H1 (cell line): ENCODE data around the gene GIPC1. TPM values are rescaled to one million over a fixed set of nuclear protein-coding genes. Genes with fewer than 3 reads are reported as not detected.

Experiments used
- ASH2L ChIP-seq: fragments of 200-600, 300-600 bp; sonication (generic); IDR thresholded peaks from one replicate; pipeline ENCODE4 v1.7.1; 2017; ENCODE audit warnings: low read length
- EZH2 ChIP-seq: fragments of 200-600 bp; sonication (generic); IDR thresholded peaks from 2 replicates; pipeline ENCODE4 v1.7.1; 2012; ENCODE audit warnings: low read depth, mild to moderate bottlenecking, moderate library complexity, low read length, inconsistent platforms; ENCODE audit not compliant: severe bottlenecking
- GTF2F1 ChIP-seq: IDR thresholded peaks from 2 replicates; pipeline ENCODE4 v1.6.1; 2012; ENCODE audit warnings: low read depth, low read length, improper control_type of control experiment, borderline replicate concordance
- HDAC2 ChIP-seq, 2 experiments: fragments of 300-600 bp in 1 of 2; sonication (generic) in 1 of 2; IDR thresholded peaks; 2 replicates each; pipeline ENCODE4 v1.6.1; 2011 to 2012; ENCODE audit warnings: low read depth in 2 of 2, low read length in 2 of 2, mild to moderate bottlenecking in 2 of 2, moderate library complexity in 2 of 2, borderline replicate concordance in 1 of 2, inconsistent platforms in 1 of 2
- KDM4A ChIP-seq: IDR thresholded peaks from one replicate; pipeline ENCODE4 v1.7.1; 2012; ENCODE audit warnings: low read depth, mild to moderate bottlenecking, moderate library complexity, low read length, inconsistent platforms; ENCODE audit not compliant: severe bottlenecking
- TBP ChIP-seq: IDR thresholded peaks from 2 replicates; pipeline ENCODE4 v1.6.1; 2011; ENCODE audit warnings: low read depth, low read length, improper control_type of control experiment
- polyA plus RNA-seq, 7 experiments: library from polyadenylated mRNA; depleted of rRNA in 3 of 7; stranded (reverse) in 5 of 7; unstranded in 2 of 7; fragments of >200 nt in 5 of 7; fragments of 200-250 nt in 2 of 7; gene quantifications; 1 replicate in 5 of 7; 2 replicates in 1 of 7; 4 replicates in 1 of 7; pipeline versions ENCODE4 v1.2.1 to v1.2.3, GENCODE V29; 2011 to 2013; ENCODE audit warnings: missing spikeins in 2 of 7, mixed read lengths in 2 of 7
- total RNA-seq: library from RNA; stranded (reverse); fragmentation: NEBNext Ultra II Directional; extraction: Animal tissue kit (Norgen Biotek cat#: 25700); gene quantifications from 2 replicates; pipeline ENCODE4 v1.2.1, GENCODE V29; 2021
- TF ChIP-seq, protein P1 (sequence below): fragments of 300-600 bp; sonication (generic); IDR thresholded peaks from 2 replicates; pipeline ENCODE4 v1.7.1; 2012; ENCODE audit warnings: low read length, moderate library complexity, mild to moderate bottlenecking, inconsistent platforms; ENCODE audit not compliant: insufficient replicate concordance
- TF ChIP-seq, protein P2 (sequence below): IDR thresholded peaks from 2 replicates; pipeline ENCODE4 v1.6.1; 2012; ENCODE audit warnings: inconsistent platforms

GIPC1 gene
- total and polyA plus RNA-seq, 2 of the 8 experiments (the other 6 are each of a cell fraction or from before 2014, with no cell fraction given): 65.6 to 72.0 TPM

DNA sequence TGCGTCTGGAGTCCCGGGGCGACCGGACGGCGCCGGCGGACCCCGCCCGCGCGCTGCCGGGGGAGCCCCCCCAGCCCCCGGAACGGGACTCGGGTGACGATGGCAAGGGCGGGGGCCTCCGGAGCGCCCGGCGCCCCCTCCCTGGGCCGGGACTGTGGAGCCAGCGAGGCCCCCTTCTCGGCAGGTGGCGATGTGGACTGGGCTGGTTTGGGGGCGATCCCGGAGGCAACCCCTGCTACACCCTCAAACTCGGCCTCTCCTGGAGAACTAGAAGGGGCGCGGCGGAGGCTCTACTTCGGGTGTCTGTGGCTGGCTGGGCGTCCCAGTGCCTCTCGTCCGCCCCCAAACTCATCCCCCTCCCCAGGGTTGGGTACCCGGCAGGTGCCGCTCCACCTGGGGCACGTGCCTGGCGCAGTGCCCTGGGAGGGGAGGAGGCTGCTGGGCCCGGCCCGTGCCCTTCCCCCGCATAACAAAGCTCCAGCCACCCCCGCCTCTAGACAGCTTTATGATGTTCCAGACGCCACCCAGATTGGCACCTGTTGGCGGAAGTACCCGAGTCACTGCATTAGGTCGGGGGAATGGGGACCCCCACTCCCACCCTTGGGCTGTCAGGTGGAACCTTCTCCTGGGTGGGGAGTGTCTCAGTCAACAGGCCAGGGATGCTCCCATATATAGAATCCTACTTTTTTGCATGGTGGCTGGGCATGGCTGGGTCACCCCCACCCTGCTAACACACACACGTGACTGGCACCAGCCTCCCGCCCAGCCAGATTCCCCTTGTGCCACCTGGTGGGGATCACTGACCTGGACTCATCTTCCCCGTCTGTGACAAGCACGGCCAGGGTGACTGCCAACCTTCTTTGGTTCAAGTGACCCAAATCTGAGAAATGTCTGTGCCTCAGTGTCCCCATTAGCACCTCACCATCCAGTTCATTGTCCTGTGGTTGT, 62.1 kb downstream of the GIPC1 start (continued):
- TF ChIP-seq, protein P1, sequence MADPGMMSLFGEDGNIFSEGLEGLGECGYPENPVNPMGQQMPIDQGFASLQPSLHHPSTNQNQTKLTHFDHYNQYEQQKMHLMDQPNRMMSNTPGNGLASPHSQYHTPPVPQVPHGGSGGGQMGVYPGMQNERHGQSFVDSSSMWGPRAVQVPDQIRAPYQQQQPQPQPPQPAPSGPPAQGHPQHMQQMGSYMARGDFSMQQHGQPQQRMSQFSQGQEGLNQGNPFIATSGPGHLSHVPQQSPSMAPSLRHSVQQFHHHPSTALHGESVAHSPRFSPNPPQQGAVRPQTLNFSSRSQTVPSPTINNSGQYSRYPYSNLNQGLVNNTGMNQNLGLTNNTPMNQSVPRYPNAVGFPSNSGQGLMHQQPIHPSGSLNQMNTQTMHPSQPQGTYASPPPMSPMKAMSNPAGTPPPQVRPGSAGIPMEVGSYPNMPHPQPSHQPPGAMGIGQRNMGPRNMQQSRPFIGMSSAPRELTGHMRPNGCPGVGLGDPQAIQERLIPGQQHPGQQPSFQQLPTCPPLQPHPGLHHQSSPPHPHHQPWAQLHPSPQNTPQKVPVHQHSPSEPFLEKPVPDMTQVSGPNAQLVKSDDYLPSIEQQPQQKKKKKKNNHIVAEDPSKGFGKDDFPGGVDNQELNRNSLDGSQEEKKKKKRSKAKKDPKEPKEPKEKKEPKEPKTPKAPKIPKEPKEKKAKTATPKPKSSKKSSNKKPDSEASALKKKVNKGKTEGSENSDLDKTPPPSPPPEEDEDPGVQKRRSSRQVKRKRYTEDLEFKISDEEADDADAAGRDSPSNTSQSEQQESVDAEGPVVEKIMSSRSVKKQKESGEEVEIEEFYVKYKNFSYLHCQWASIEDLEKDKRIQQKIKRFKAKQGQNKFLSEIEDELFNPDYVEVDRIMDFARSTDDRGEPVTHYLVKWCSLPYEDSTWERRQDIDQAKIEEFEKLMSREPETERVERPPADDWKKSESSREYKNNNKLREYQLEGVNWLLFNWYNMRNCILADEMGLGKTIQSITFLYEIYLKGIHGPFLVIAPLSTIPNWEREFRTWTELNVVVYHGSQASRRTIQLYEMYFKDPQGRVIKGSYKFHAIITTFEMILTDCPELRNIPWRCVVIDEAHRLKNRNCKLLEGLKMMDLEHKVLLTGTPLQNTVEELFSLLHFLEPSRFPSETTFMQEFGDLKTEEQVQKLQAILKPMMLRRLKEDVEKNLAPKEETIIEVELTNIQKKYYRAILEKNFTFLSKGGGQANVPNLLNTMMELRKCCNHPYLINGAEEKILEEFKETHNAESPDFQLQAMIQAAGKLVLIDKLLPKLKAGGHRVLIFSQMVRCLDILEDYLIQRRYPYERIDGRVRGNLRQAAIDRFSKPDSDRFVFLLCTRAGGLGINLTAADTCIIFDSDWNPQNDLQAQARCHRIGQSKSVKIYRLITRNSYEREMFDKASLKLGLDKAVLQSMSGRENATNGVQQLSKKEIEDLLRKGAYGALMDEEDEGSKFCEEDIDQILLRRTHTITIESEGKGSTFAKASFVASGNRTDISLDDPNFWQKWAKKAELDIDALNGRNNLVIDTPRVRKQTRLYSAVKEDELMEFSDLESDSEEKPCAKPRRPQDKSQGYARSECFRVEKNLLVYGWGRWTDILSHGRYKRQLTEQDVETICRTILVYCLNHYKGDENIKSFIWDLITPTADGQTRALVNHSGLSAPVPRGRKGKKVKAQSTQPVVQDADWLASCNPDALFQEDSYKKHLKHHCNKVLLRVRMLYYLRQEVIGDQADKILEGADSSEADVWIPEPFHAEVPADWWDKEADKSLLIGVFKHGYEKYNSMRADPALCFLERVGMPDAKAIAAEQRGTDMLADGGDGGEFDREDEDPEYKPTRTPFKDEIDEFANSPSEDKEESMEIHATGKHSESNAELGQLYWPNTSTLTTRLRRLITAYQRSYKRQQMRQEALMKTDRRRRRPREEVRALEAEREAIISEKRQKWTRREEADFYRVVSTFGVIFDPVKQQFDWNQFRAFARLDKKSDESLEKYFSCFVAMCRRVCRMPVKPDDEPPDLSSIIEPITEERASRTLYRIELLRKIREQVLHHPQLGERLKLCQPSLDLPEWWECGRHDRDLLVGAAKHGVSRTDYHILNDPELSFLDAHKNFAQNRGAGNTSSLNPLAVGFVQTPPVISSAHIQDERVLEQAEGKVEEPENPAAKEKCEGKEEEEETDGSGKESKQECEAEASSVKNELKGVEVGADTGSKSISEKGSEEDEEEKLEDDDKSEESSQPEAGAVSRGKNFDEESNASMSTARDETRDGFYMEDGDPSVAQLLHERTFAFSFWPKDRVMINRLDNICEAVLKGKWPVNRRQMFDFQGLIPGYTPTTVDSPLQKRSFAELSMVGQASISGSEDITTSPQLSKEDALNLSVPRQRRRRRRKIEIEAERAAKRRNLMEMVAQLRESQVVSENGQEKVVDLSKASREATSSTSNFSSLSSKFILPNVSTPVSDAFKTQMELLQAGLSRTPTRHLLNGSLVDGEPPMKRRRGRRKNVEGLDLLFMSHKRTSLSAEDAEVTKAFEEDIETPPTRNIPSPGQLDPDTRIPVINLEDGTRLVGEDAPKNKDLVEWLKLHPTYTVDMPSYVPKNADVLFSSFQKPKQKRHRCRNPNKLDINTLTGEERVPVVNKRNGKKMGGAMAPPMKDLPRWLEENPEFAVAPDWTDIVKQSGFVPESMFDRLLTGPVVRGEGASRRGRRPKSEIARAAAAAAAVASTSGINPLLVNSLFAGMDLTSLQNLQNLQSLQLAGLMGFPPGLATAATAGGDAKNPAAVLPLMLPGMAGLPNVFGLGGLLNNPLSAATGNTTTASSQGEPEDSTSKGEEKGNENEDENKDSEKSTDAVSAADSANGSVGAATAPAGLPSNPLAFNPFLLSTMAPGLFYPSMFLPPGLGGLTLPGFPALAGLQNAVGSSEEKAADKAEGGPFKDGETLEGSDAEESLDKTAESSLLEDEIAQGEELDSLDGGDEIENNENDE: no peak
- no peak for TF ChIP-seq TBP
- TF ChIP-seq KDM4A: peak; percentile 59
- no peak for TF ChIP-seq EZH2
- peak; percentile 41 for TF ChIP-seq ASH2L
- TF ChIP-seq, protein P2, sequence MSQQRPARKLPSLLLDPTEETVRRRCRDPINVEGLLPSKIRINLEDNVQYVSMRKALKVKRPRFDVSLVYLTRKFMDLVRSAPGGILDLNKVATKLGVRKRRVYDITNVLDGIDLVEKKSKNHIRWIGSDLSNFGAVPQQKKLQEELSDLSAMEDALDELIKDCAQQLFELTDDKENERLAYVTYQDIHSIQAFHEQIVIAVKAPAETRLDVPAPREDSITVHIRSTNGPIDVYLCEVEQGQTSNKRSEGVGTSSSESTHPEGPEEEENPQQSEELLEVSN: peak; percentile 47; the same call in 1 of the 2 replicates
- 0 out of 4 replicates have a peak, but pooled peaks of 1 of the 2 experiments have one; percentile 27 for TF ChIP-seq HDAC2 (IDR thresholded peaks at IDR 0.05; ENCODE audit: borderline replicate concordance in 1 of 2, low read depth in 2 of 2, low read length in 2 of 2)
- TF ChIP-seq GTF2F1: no peak
